Glutamatergic neuron (in vitro differentiated cells): ENCODE data around the gene APOA5. TPM values are rescaled to one million over a fixed set of nuclear protein-coding genes. Genes with fewer than 3 reads are reported as not detected.
A peak's percentile ranks its signal among the peaks of the same experiment; 100 is the strongest.
"Not testable (repeated sequence)": the region's sequence is repeated elsewhere in the genome, so short reads cannot be mapped to it uniquely, and the experiment has no call there.

Source experiments
- DNase-seq: peaks from one replicate; pipeline ENCODE4 v3.0.0; 2022
- H3K27ac Mint-ChIP-seq: one replicate; pipeline ENCODE4 v1.8.0; 2020; ENCODE audit warnings: mild to moderate bottlenecking, mixed read lengths, inconsistent platforms; ENCODE audit not compliant: unreplicated experiment
- H3K27me3 Mint-ChIP-seq: one replicate; pipeline ENCODE4 v1.8.0; 2020; ENCODE audit warnings: mild to moderate bottlenecking, moderate library complexity, mixed read lengths, inconsistent platforms; ENCODE audit not compliant: unreplicated experiment
- H3K36me3 Mint-ChIP-seq: one replicate; pipeline ENCODE4 v1.8.0; 2020; ENCODE audit warnings: mild to moderate bottlenecking, mixed read lengths, inconsistent platforms; ENCODE audit not compliant: unreplicated experiment
- H3K4me1 Mint-ChIP-seq: one replicate; pipeline ENCODE4 v1.8.0; 2020; ENCODE audit warnings: mild to moderate bottlenecking, low read depth, mixed read lengths, inconsistent platforms; ENCODE audit not compliant: unreplicated experiment
- H3K4me3 Mint-ChIP-seq: one replicate; pipeline ENCODE4 v1.8.0; 2020; ENCODE audit warnings: mild to moderate bottlenecking, mixed read lengths, inconsistent platforms; ENCODE audit not compliant: unreplicated experiment
- H3K9me3 Mint-ChIP-seq: one replicate; pipeline ENCODE4 v1.8.0; 2020; ENCODE audit warnings: mild to moderate bottlenecking, moderate library complexity, mixed read lengths, inconsistent platforms; ENCODE audit not compliant: unreplicated experiment
- total RNA-seq: library from RNA; stranded (reverse); fragmentation: NEBNext Ultra II Directional; extraction: Animal tissue kit (Norgen Biotek cat#: 25700); gene quantifications from one replicate; pipeline ENCODE4 v1.2.1, GENCODE V29; 2021; ENCODE audit not compliant: unreplicated experiment
- TF ChIP-seq, protein P1 (sequence below): fragments of 200-600 bp; sonication (generic); IDR thresholded peaks from one replicate; pipeline ENCODE4 v1.5.0; 2021; ENCODE audit not compliant: partially characterized antibody, unreplicated experiment

APOA5 gene
- total RNA-seq, 1 donor from 2014 or later = not detected

- no peak overlapping the region for H3K27ac Mint-ChIP-seq
- H3K36me3 Mint-ChIP-seq = no peaks in the 10 kb centered on the region
- peaks cover 10% of the 10 kb centered on the region for H3K4me1 Mint-ChIP-seq
- TF ChIP-seq, protein P1, sequence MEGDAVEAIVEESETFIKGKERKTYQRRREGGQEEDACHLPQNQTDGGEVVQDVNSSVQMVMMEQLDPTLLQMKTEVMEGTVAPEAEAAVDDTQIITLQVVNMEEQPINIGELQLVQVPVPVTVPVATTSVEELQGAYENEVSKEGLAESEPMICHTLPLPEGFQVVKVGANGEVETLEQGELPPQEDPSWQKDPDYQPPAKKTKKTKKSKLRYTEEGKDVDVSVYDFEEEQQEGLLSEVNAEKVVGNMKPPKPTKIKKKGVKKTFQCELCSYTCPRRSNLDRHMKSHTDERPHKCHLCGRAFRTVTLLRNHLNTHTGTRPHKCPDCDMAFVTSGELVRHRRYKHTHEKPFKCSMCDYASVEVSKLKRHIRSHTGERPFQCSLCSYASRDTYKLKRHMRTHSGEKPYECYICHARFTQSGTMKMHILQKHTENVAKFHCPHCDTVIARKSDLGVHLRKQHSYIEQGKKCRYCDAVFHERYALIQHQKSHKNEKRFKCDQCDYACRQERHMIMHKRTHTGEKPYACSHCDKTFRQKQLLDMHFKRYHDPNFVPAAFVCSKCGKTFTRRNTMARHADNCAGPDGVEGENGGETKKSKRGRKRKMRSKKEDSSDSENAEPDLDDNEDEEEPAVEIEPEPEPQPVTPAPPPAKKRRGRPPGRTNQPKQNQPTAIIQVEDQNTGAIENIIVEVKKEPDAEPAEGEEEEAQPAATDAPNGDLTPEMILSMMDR = no peak
- H3K27me3 Mint-ChIP-seq = no peaks in the 10 kb centered on the region
- no peaks in the 10 kb centered on the region for H3K9me3 Mint-ChIP-seq
- DNase-seq = no peak
- H3K4me3 Mint-ChIP-seq = peak overlapping the region; percentile 97
Measured at GRCh38 chr11:116773203-116774097, 18.2 kb downstream of the APOA5 start.

- Mint-ChIP-seq H3K4me3 (peak within 1 kb of the TSS; percentile 97), H3K36me3 (no peaks in the 10 kb centered on the region), H3K27me3 (no peaks in the 10 kb centered on the region), H3K4me1 (peaks cover 10% of the 10 kb centered on the region), H3K27ac (peak within 1 kb of the TSS; percentile 89), H3K9me3 (no peaks in the 10 kb centered on the region)
- TF ChIP-seq, protein P1 = no peak
- peak; percentile 97 for DNase-seq
Measured at GRCh38 chr11:116772443-116773202, 19.1 kb downstream of the APOA5 start, which contains the start of gene BUD13. Gene BUD13, minus strand, starts transcription at chr11:116772987. Its CDS starts 23 bp downstream, at chr11:116772964.

DNA sequence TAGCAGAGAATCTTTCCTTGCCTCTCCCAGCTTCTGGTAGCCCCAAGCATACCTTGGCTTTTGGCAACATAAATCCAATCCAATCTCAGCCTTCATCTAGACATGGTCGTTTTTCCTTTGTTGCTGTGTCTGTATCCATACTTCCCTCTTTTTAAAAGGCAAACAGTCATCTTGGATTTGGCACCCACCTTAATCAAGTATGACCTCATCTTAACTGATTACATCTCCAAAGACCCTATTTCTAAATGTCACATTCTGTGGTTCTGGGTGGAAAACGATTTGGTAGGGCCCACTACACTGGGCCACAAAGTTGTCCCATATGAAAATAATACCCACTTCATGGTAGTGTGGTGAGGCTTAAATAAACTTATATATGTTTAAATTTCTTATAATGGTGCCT is 19.7 kb downstream of the APOA5 start:
- Mint-ChIP-seq H3K36me3 (no peaks in the 10 kb centered on the region), H3K27me3 (no peaks in the 10 kb centered on the region), H3K4me3 (peak overlapping the region; percentile 97), H3K27ac (peak overlapping the region; percentile 89), H3K9me3 (no peaks in the 10 kb centered on the region), H3K4me1 (peaks cover 10% of the 10 kb centered on the region)
- DNase-seq = no peak
- TF ChIP-seq, protein P1 = no peak

DNA sequence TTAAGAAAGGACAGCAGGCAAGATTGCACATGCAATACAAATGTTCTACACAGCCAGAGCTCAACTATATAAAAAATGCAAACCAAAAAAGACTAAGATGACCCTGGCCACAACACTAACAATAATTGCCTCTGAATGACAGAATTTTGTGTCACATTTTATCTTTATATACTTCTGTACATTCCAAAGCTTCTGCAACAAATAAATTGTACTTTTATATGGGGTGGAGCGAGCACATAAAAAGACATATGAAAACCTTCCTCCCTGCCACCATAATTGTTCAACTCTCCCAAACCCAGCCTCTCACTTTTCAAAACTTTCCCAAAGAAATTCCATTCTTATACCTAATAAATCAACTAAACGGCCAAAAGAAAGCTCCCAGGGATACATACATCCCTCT is 29.5 kb downstream of the APOA5 start:
- H3K4me1 Mint-ChIP-seq = no peaks in the 10 kb centered on the region
- TF ChIP-seq, protein P1 = no peak
- H3K27ac Mint-ChIP-seq = no peak overlapping the region
- no peaks in the 10 kb centered on the region for H3K27me3 Mint-ChIP-seq
- H3K36me3 Mint-ChIP-seq = peaks cover 4% of the 10 kb centered on the region
- no peak overlapping the region for H3K4me3 Mint-ChIP-seq
- no peak for DNase-seq
- no peaks in the 10 kb centered on the region for H3K9me3 Mint-ChIP-seq

- not testable (repeated sequence) for H3K9me3 Mint-ChIP-seq, H3K27me3 Mint-ChIP-seq, H3K27ac Mint-ChIP-seq, H3K4me3 Mint-ChIP-seq, H3K4me1 Mint-ChIP-seq, DNase-seq
- peaks cover 11% of the 10 kb centered on the region for H3K36me3 Mint-ChIP-seq
Measured at GRCh38 chr11:116756044-116756443, 35.6 kb downstream of the APOA5 start.
